ENCODE results near the gene RAP1A. TPM values are rescaled to one million over a fixed set of nuclear protein-coding genes. Genes with fewer than 3 reads are reported as not detected.

Gene RAP1A
- total and polyA plus RNA-seq, 4 donors: 14.2 to 31.4 (median 25.8) TPM

- Histone ChIP-seq H3K4me1 (ENCODE audit: control insufficient read depth in 4 of 4, insufficient read depth in 4 of 4, low read length in 3 of 4) (peaks cover 0 to 3% (median 0%) of the 10 kb centered on the region in 4 donors), H3K27ac (ENCODE audit: low read depth in 1 of 2, low read length in 2 of 2) (no peak overlapping the region), H3K9ac (ENCODE audit: low read depth in 1 of 2, low read length in 2 of 2) (no peak overlapping the region), H3K4me3 (ENCODE audit: low read depth in 1 of 3, low read length in 3 of 3) (no peak overlapping the region), H3K27me3 (ENCODE audit: control insufficient read depth in 4 of 4, insufficient read depth in 4 of 4, low read length in 3 of 4) (no peaks in the 10 kb centered on the region), H3K9me3 (ENCODE audit: control insufficient read depth in 4 of 4, low read length in 3 of 4) (no peaks in the 10 kb centered on the region), H3K36me3 (ENCODE audit: control insufficient read depth in 4 of 4, insufficient read depth in 3 of 4, low read depth in 1 of 4, low read length in 3 of 4) (no peaks in the 10 kb centered on the region)
- no peak for DNase-seq (ENCODE audit: low spot score)
- WGBS: 84% methylated on average over 4 of the region's 4 CpGs
- TF ChIP-seq, protein P1, sequence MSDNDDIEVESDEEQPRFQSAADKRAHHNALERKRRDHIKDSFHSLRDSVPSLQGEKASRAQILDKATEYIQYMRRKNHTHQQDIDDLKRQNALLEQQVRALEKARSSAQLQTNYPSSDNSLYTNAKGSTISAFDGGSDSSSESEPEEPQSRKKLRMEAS (IDR thresholded peaks at IDR 0.05): no peak
Observed at GRCh38 chr1:111587509-111588174, 31.9 kb upstream of the RAP1A start.

- Histone ChIP-seq H3K27ac (ENCODE audit: low read depth in 1 of 2, low read length in 2 of 2) (peak overlapping the region in 1 of 2 donors; percentile 4), H3K9ac (ENCODE audit: low read depth in 1 of 2, low read length in 2 of 2) (no peak overlapping the region), H3K9me3 (ENCODE audit: control insufficient read depth in 4 of 4, low read length in 3 of 4) (no peaks in the 10 kb centered on the region), H3K4me1 (ENCODE audit: control insufficient read depth in 4 of 4, insufficient read depth in 4 of 4, low read length in 3 of 4) (peaks cover 0 to 15% (median 4%) of the 10 kb centered on the region in 4 donors), H3K27me3 (ENCODE audit: control insufficient read depth in 4 of 4, insufficient read depth in 4 of 4, low read length in 3 of 4) (no peaks in the 10 kb centered on the region), H3K4me3 (ENCODE audit: low read depth in 1 of 3, low read length in 3 of 3) (no peak overlapping the region), H3K36me3 (ENCODE audit: control insufficient read depth in 4 of 4, insufficient read depth in 3 of 4, low read depth in 1 of 4, low read length in 3 of 4) (no peaks in the 10 kb centered on the region)
- 88% methylated on average over 6 of the region's 6 CpGs for WGBS
- DNase-seq (ENCODE audit: low spot score): no peak
- TF ChIP-seq YY1 (IDR thresholded peaks at IDR 0.05) (no peak), RXRA (IDR thresholded peaks at IDR 0.05) (no peak)
- TF ChIP-seq, protein P1 (IDR thresholded peaks at IDR 0.05): no peak
Observed at GRCh38 chr1:111591937-111592336, 27.7 kb upstream of the RAP1A start.

DNA sequence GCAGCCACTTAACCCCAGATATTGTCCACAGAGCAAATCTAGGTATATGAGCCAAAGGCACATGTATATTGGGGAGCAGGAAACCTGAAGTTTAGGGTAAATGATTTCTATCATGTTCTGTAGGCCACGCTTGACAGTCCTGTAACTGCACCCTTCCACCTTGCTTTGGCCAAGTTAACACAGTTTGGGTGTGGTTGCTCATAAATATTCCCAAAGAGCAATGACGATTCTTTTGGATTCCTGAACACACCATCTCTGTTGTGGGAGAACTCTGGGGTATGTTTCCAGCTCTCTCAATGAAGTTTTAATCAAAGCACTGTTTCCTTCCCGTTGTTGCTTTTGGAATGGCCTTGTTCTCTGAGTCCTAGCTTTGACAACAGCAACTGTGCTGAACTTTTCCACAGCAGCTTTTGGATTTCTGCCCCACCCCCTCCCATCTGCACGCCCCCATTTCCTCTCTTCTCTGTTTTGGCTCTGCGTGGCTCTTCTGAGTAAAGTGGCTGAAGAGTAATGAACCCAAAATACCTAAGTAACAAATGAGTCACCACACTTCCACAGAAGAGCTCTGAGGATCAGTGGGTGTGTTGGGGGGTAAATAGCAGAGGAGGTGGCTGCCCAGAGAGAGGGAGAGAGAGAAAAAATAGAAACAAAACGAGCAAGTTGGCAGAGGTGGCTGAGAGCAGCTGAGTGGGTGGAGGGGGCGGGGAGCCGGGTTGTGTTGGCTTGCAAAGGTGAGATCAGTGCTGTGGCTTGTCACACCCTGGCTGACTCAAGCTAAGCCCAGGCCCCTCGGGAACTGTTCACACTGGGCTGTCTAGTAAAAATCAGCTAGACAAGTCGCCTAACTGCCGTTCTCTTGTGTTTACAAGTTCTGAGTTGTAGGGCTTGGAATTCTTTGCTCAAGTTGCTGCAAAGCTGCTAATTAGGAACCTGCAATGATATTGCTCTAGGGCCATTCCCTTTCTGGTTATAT, 26.9 kb upstream of the RAP1A start:
- Histone ChIP-seq H3K4me3 (ENCODE audit: low read depth in 1 of 3, low read length in 3 of 3) (no peak overlapping the region), H3K9me3 (ENCODE audit: control insufficient read depth in 4 of 4, low read length in 3 of 4) (no peaks in the 10 kb centered on the region), H3K36me3 (ENCODE audit: control insufficient read depth in 4 of 4, insufficient read depth in 3 of 4, low read depth in 1 of 4, low read length in 3 of 4) (no peaks in the 10 kb centered on the region), H3K27me3 (ENCODE audit: control insufficient read depth in 4 of 4, insufficient read depth in 4 of 4, low read length in 3 of 4) (no peaks in the 10 kb centered on the region), H3K4me1 (ENCODE audit: control insufficient read depth in 4 of 4, insufficient read depth in 4 of 4, low read length in 3 of 4) (peaks cover 0 to 15% (median 4%) of the 10 kb centered on the region in 4 donors), H3K27ac (ENCODE audit: low read depth in 1 of 2, low read length in 2 of 2) (peak overlapping the region; percentile 25 to 29), H3K9ac (ENCODE audit: low read depth in 1 of 2, low read length in 2 of 2) (peak overlapping the region in 1 of 2 donors; percentile 33)
- TF ChIP-seq, protein P2, sequence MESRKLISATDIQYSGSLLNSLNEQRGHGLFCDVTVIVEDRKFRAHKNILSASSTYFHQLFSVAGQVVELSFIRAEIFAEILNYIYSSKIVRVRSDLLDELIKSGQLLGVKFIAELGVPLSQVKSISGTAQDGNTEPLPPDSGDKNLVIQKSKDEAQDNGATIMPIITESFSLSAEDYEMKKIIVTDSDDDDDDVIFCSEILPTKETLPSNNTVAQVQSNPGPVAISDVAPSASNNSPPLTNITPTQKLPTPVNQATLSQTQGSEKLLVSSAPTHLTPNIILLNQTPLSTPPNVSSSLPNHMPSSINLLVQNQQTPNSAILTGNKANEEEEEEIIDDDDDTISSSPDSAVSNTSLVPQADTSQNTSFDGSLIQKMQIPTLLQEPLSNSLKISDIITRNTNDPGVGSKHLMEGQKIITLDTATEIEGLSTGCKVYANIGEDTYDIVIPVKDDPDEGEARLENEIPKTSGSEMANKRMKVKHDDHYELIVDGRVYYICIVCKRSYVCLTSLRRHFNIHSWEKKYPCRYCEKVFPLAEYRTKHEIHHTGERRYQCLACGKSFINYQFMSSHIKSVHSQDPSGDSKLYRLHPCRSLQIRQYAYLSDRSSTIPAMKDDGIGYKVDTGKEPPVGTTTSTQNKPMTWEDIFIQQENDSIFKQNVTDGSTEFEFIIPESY (IDR thresholded peaks at IDR 0.05): peak; percentile 22
- TF ChIP-seq, protein P1 (IDR thresholded peaks at IDR 0.05): no peak
- TF ChIP-seq JUND (IDR thresholded peaks at IDR 0.05): peak; percentile 47 to 71
- no peak for TF ChIP-seq ATF3 (IDR thresholded peaks at IDR 0.05)
- peak; percentile 11 to 30 for TF ChIP-seq RAD21 (IDR thresholded peaks at IDR 0.05)
- TF ChIP-seq RXRA (IDR thresholded peaks at IDR 0.05): peak; percentile 6 to 17
- peak; percentile 60 for TF ChIP-seq SP1 (IDR thresholded peaks at IDR 0.05)
- peak; percentile 61 for TF ChIP-seq NR2F2 (IDR thresholded peaks at IDR 0.05)
- peak; percentile 35 to 65 for TF ChIP-seq EGR1 (IDR thresholded peaks at IDR 0.05; ENCODE audit: low read depth in 2 of 2)
- WGBS: 39% methylated on average over 11 of the region's 11 CpGs
- peak; percentile 66 for DNase-seq (ENCODE audit: low spot score)

Measured in liver (tissue), 9 donors.